KOPT-K1 (cell line): ENCODE results near the gene TXLNA.

Experiments
- H3K27ac ChIP-seq: fragments of 200-600 bp; sonication (generic); 2 replicates; pipeline ENCODE4 v1.5.1; 2016; ENCODE audit warnings: antibody characterized with exemption, mild to moderate bottlenecking, low read depth, low read length; ENCODE audit not compliant: poor library complexity, severe bottlenecking
- H3K36me3 ChIP-seq: fragments of 200-600 bp; sonication (generic); 2 replicates; pipeline ENCODE4 v1.5.1; 2017; ENCODE audit warnings: antibody characterized with exemption, mild to moderate bottlenecking, low read length, moderate library complexity; ENCODE audit not compliant: insufficient read depth
- H3K9me3 ChIP-seq: fragments of 200-600 bp; sonication (generic); 2 replicates; pipeline ENCODE4 v1.5.1; 2017; ENCODE audit warnings: antibody characterized with exemption, low read length, mild to moderate bottlenecking; ENCODE audit not compliant: insufficient read depth, poor library complexity, severe bottlenecking

TXLNA gene

GRCh38 chr1:32241001-32241763 lies 61.7 kb downstream of the TXLNA start:
- H3K9me3 ChIP-seq, result no peaks in the 10 kb centered on the region
- H3K27ac ChIP-seq, result no peak overlapping the region
- no peaks in the 10 kb centered on the region for H3K36me3 ChIP-seq

- Histone ChIP-seq H3K27ac (no peak overlapping the region), H3K9me3 (no peaks in the 10 kb centered on the region), H3K36me3 (no peaks in the 10 kb centered on the region)
Measured at GRCh38 chr1:32242341-32242851, 62.9 kb downstream of the TXLNA start.

GRCh38 chr1:32246888-32247273 lies 67.4 kb downstream of the TXLNA start, which contains the start of gene FAM167B:
FAM167B (plus strand) TSS chr1:32247222; CDS start chr1:32247422, 200 bp downstream.
- Histone ChIP-seq H3K9me3 (no peaks in the 10 kb centered on the region), H3K27ac (peak within 1 kb of the TSS; percentile 94)

DNA sequence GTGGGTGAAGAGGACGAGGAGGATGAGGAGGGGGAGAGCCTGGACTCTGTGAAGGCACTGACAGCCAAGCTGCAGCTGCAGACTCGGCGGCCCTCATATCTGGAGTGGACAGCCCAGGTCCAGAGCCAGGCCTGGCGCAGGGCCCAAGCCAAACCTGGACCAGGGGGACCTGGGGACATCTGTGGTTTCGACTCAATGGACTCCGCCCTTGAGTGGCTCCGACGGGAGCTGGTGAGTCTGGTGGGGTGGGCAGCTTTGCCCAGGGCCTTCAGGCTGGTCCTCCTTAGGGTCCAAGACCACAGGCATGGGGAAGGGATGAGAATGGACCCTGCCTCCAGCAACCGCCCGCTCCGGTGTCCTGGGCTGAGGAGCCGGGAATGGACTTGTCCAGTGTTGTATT lies 68.0 kb downstream of the TXLNA start:
- Histone ChIP-seq H3K9me3 (no peaks in the 10 kb centered on the region), H3K27ac (peak overlapping the region; percentile 94), H3K36me3 (no peaks in the 10 kb centered on the region)

More at GRCh38 chr1:32246888-32247273, 67.4 kb downstream of the TXLNA start, which contains the start of gene FAM167B:
- no peaks in the 10 kb centered on the region for H3K36me3 ChIP-seq
